ENCODE results near the gene STMN1.

The STMN1 gene

DNA sequence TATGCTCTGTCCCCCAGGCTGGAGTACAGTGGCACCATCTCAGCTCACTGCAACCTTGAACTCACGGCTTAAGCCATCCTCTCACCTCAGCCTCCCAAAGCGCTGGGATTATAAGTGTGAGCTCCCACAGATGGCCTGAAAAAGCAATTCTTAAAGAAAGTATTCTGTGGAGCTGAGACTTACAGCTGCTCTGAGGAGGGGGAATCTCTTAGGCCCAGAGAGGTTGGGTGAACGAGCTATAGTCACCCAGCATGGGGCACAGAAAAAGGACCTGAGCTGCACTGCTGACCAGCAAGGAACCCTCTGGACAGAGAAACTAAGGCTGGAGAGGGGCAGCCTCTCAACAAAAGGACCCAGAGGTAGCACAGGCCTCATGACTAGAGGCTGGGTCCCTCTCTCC, 32.0 kb downstream of the STMN1 start:
- Histone ChIP-seq H3K27me3 (ENCODE audit: insufficient read depth, low read depth) (0 out of 2 replicates have a peak, but pooled peaks cover 4% of the 10 kb centered on the region), H3K9ac (no peak overlapping the region), H3K79me2 (ENCODE audit: insufficient read depth, low read depth) (no peaks in the 10 kb centered on the region), H3K4me1 (ENCODE audit: low read depth, poor library complexity, severe bottlenecking) (peaks cover 17% of the 10 kb centered on the region), H3K27ac (no peak overlapping the region), H3K4me3 (IDR thresholded peaks at IDR 0.05; ENCODE audit: insufficient read depth, low read depth, low read length) (no peak overlapping the region), H3K4me2 (no peak overlapping the region), H2AFZ (ENCODE audit: low read depth) (0 out of 2 replicates have a peak overlapping the region, but pooled peaks have one; percentile 76), H4K20me1 (ENCODE audit: insufficient read depth) (no peaks in the 10 kb centered on the region), H3K36me3 (ENCODE audit: insufficient read depth) (no peaks in the 10 kb centered on the region)
- TF ChIP-seq, protein P1, sequence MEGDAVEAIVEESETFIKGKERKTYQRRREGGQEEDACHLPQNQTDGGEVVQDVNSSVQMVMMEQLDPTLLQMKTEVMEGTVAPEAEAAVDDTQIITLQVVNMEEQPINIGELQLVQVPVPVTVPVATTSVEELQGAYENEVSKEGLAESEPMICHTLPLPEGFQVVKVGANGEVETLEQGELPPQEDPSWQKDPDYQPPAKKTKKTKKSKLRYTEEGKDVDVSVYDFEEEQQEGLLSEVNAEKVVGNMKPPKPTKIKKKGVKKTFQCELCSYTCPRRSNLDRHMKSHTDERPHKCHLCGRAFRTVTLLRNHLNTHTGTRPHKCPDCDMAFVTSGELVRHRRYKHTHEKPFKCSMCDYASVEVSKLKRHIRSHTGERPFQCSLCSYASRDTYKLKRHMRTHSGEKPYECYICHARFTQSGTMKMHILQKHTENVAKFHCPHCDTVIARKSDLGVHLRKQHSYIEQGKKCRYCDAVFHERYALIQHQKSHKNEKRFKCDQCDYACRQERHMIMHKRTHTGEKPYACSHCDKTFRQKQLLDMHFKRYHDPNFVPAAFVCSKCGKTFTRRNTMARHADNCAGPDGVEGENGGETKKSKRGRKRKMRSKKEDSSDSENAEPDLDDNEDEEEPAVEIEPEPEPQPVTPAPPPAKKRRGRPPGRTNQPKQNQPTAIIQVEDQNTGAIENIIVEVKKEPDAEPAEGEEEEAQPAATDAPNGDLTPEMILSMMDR (conservative IDR thresholded peaks at IDR 0.05; ENCODE audit: low read depth, low read length): no peak

GRCh38 chr1:25873120-25873519, 33.1 kb downstream of the STMN1 start:
- no peaks in the 10 kb centered on the region for H3K79me2 ChIP-seq (ENCODE audit: insufficient read depth, low read depth)
- 0 out of 2 replicates have a peak, but pooled peaks cover 4% of the 10 kb centered on the region for H3K27me3 ChIP-seq (ENCODE audit: insufficient read depth, low read depth)
- no peak overlapping the region for H2AFZ ChIP-seq (ENCODE audit: low read depth)
- no peak overlapping the region for H3K4me3 ChIP-seq (IDR thresholded peaks at IDR 0.05; ENCODE audit: insufficient read depth, low read depth, low read length)
- TF ChIP-seq, protein P1 (conservative IDR thresholded peaks at IDR 0.05; ENCODE audit: low read depth, low read length): no peak
- H3K9ac ChIP-seq: no peak overlapping the region
- H4K20me1 ChIP-seq (ENCODE audit: insufficient read depth): no peaks in the 10 kb centered on the region
- peaks cover 17% of the 10 kb centered on the region for H3K4me1 ChIP-seq (ENCODE audit: low read depth, poor library complexity, severe bottlenecking)
- H3K4me2 ChIP-seq: peak overlapping the region; percentile 4; the same call in 1 of the 2 replicates
- no peak overlapping the region for H3K27ac ChIP-seq
- H3K36me3 ChIP-seq (ENCODE audit: insufficient read depth): no peaks in the 10 kb centered on the region

- Histone ChIP-seq H2AFZ (ENCODE audit: low read depth) (no peak overlapping the region), H3K79me2 (ENCODE audit: insufficient read depth, low read depth) (no peaks in the 10 kb centered on the region), H4K20me1 (ENCODE audit: insufficient read depth) (no peaks in the 10 kb centered on the region), H3K4me1 (ENCODE audit: low read depth, poor library complexity, severe bottlenecking) (peaks cover 17% of the 10 kb centered on the region), H3K27me3 (ENCODE audit: insufficient read depth, low read depth) (0 out of 2 replicates have a peak, but pooled peaks cover 4% of the 10 kb centered on the region), H3K36me3 (ENCODE audit: insufficient read depth) (no peaks in the 10 kb centered on the region), H3K4me2 (peak overlapping the region; percentile 4; the same call in 1 of the 2 replicates), H3K27ac (no peak overlapping the region), H3K9ac (no peak overlapping the region), H3K4me3 (IDR thresholded peaks at IDR 0.05; ENCODE audit: insufficient read depth, low read depth, low read length) (no peak overlapping the region)
- TF ChIP-seq, protein P1 (conservative IDR thresholded peaks at IDR 0.05; ENCODE audit: low read depth, low read length): no peak
Observed at GRCh38 chr1:25872713-25873112, 33.5 kb downstream of the STMN1 start.

GRCh38 chr1:25871704-25872494, 34.3 kb downstream of the STMN1 start:
- no peak overlapping the region for H3K4me2 ChIP-seq

More at GRCh38 chr1:25871704-25872494, 34.3 kb downstream of the STMN1 start:
- 0 out of 2 replicates have a peak, but pooled peaks cover 4% of the 10 kb centered on the region for H3K27me3 ChIP-seq (ENCODE audit: insufficient read depth, low read depth)
- no peak overlapping the region for H3K4me3 ChIP-seq (IDR thresholded peaks at IDR 0.05; ENCODE audit: insufficient read depth, low read depth, low read length)
- no peaks in the 10 kb centered on the region for H4K20me1 ChIP-seq (ENCODE audit: insufficient read depth)
- no peaks in the 10 kb centered on the region for H3K79me2 ChIP-seq (ENCODE audit: insufficient read depth, low read depth)
- no peak overlapping the region for H3K9ac ChIP-seq
- H3K4me1 ChIP-seq (ENCODE audit: low read depth, poor library complexity, severe bottlenecking): peaks cover 17% of the 10 kb centered on the region
- H2AFZ ChIP-seq (ENCODE audit: low read depth): no peak overlapping the region
- no peaks in the 10 kb centered on the region for H3K36me3 ChIP-seq (ENCODE audit: insufficient read depth)
- H3K27ac ChIP-seq: no peak overlapping the region
- TF ChIP-seq, protein P1 (conservative IDR thresholded peaks at IDR 0.05; ENCODE audit: low read depth, low read length): no peak

All from KMS-11 (cell line).